Fibroblast of skin of scalp (primary cell): ENCODE measurements around the gene MACROD2.

Experiments
- DNase-seq: peaks from one replicate; pipeline ENCODE4 v3.0.0-alpha.2; 2013

MACROD2 gene

GRCh38 chr20:14477125-14477524 is 481.8 kb downstream of the MACROD2 start:
- DNase-seq = peak; percentile 57

- peak; percentile 2 for DNase-seq
Observed at GRCh38 chr20:14478126-14478525, 482.8 kb downstream of the MACROD2 start.

GRCh38 chr20:14481863-14482262 is 486.5 kb downstream of the MACROD2 start:
- DNase-seq = peak; percentile 64

- no peak for DNase-seq
Observed at GRCh38 chr20:14488212-14488611, 492.9 kb downstream of the MACROD2 start.

DNA sequence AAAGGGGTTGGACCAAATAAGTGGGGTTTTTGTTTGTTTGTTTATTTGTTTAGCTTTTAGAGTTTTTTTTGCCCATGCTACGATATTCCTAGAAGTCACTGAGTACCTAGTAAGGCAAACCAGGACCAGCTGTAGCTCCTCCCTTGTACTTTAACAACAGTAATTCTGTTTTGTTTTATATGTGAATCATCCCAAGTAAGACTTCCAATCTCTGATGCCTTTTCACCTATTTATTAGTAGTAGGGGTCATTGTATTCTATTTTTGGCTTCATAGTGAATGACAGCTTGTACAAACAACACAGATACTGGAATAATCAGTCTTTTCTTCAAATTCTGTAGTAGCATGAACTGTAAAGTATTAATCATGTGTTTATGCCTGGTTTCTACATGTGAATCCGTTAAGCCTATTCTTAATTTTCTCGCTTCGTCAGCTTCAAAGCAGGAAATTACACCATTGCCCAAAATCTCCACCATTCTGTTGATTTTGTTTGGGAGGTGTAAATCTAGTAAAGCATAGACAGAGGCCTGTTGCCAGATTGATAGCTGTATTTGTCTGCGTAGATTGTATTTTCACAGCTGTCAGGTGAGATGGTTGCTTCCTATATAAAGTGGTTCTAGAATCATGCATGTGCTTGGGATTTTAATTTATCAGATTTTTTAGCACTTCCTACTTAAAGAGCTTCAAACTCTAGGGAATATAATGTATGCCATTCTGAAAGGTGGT is 493.6 kb downstream of the MACROD2 start:
- no peak for DNase-seq

DNA sequence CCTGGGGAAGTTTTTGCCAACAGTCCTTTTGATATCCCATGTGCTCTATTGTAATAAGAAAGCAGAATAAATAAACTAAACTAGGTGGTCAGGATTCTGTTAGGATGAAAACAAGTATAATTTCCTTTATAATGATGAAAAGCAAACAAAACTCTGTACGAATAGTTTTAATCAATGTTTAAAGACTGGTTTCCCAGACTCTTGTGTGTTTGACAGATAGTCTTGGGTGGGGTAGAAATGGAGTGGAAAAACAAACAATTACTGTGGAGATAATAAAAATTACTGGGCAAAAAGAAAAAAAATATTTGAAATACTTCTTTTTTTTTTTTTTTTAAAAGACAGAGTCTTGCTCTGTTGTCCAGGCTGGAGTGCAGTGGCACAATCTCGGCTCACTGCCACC is 494.2 kb downstream of the MACROD2 start:
- no peak for DNase-seq

DNA sequence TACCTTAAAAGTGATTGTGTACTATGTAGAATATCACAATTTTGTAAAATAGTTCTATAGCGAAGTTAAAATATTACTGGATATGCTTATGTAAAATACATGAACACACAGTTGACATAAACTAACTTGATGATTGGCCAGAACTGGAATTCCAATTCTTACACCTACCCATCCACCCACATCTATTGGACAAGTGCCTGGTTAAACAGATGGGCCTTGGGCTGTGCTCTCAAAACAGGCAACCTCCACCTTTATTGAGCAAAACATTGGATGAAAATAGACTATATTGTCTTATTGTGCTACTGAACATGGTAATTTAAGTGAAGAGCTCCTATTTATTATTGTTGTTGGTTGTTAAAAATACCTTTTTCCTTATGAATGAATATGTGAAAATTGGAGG is 496.1 kb downstream of the MACROD2 start:
- no peak for DNase-seq

DNA sequence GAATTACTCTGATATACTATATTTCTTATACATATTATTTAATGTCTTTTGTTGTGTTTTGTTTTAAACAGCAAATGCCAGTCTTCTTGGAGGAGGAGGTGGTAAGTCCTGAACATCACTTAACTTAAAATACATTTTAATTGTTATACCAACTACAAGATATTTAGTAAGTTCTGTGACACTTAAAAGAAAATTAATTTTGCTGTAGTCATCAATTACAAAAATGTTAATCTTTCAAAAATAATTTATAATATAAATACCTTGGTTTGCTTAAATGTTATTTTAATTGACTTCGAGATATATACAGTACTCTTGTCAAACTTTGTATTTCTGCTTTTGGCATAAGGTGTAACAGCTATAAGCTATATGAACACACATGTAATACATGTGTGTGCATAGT is 498.1 kb downstream of the MACROD2 start:
- no peak for DNase-seq

- no peak for DNase-seq
Observed at GRCh38 chr20:14494355-14494754, 499.0 kb downstream of the MACROD2 start.

DNA sequence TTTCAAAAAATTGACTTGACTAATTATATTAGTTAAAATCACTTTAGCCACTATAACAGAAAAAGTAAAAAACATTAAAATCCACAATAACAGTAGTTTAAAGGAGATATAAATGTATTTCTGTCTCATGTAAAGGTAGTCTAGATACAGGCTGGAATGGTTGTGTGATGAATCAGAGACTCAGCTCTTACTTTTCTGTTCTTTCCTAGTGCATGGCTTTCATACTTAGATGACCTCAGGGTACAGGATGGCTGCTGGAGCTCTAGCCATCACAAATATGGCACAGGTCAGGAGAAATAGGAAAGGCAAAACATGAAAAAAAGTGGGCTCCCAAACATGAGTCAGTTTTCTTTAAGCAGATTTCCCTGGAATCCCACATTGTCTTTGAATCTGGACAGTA is 499.8 kb downstream of the MACROD2 start:
- no peak for DNase-seq

DNA sequence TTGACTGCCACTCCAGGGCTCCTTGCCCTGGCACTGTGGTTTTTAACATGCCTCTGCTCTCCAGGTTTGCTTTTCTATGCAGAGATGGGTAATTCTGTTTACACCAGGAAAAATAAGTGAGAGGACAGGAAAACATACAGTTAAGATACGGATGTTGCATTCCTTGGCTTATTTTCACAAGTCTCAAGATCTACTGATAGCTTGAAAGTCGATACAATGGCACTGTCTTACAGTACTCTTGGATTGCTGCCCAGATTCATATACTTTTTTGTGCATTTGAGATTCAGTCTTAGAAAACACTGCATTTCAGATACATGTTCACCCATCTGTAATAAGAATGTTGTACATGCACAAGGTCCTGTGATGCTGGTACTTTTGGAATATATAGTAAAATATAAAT is 501.7 kb downstream of the MACROD2 start:
- no peak for DNase-seq

GRCh38 chr20:14498772-14499171 is 503.5 kb downstream of the MACROD2 start:
- peak; percentile 29 for DNase-seq

GRCh38 chr20:14505476-14505875 is 510.2 kb downstream of the MACROD2 start:
- DNase-seq = no peak

DNA sequence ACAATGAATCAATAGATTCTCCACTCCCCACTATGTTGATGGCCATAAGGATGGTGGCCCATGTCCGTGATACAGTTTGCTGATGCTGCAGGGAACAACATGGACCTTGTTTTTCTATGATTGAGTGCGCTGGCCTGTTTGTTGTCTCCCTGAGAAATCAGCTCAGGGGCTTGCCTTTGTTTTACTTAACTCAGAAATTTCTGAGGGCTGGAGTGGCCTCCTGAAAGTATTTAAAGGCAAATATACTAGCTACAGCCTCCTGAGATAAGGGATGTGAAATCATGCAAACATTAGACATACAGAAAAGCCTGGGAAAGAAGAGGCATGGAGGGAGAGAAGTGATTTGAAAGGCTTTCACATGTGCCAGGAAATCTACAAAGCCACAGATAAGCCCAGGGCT is 512.4 kb downstream of the MACROD2 start:
- no peak for DNase-seq

DNA sequence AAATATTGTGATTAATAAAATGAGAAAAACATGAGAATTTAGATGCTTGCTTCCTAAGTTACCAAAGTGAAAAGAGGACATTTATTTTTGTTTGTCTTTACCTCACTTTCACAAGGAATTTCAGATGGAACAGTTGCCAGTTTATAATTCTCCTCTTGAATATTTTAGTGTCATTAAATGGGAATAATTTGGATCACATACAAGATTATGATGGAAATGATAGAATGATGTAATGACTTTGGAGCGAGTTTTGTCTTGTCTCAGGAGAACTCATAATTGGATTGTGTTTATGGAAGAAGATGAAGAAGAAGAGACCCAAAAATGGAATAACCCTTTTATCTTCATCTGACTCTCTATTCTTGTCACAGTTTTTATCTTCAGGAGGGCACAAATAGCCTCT is 515.0 kb downstream of the MACROD2 start:
- no peak for DNase-seq

DNA sequence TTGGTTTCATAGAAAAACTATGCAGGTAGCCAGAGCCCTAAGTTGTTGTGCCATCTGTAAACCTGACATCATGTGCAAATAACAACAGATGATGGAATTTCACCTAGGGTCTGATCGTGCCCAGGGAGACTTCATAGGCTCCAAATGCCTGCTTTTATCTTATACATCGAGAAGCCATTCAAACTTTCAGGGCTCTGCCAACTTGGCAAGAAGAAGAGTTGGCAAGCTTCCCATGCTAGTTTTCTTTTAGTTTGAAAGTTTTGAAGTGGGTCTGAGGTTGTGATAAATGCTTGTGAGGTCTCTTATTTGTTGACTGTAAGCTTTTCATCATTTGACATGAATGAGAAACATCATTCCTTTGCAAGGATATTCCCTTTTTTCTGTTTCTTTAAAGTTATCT is 517.5 kb downstream of the MACROD2 start:
- DNase-seq = peak; percentile 5

- no peak for DNase-seq
Observed at GRCh38 chr20:14518648-14519047, 523.3 kb downstream of the MACROD2 start.

- no peak for DNase-seq
Observed at GRCh38 chr20:14521016-14521415, 525.7 kb downstream of the MACROD2 start.

GRCh38 chr20:14521436-14521835 is 526.1 kb downstream of the MACROD2 start:
- no peak for DNase-seq

DNA sequence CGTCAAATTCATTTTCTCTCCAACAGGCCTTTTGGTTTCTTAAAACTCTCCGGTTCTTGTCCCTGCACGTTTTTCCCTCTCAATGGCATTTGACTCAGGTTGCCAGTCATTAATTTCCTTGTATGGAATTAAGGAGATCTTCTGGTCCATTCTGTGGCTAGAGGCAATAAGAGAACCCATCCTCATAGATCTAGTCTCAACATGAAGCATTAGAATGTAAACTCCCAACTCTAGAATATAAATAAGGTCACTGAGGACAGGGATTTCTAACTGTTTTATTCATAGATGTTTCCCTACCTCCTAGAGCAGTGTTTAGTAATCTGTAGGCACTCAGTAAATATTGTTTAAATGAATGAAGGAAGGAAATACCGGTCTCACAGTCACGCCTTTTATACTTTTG is 527.3 kb downstream of the MACROD2 start:
- no peak for DNase-seq

DNA sequence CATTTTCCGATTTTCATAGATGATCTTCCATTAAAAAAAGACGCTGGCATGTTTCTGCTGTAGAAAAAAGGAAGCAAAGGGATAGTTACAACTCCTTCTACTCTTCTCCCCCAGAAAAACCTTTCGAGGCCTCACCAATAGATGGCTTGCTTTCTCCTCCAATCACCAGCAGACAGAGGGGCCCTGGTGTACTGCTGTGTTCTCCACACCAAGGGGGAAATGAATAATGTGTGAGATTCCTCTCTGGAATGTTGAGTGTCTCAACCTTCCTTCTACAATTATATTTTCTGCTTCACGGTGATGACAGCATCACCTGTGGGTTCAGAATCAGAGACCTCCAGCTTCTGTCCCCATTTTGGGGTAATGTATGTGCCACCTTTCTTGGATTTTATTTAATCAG is 527.8 kb downstream of the MACROD2 start:
- peak; percentile 18 for DNase-seq

DNA sequence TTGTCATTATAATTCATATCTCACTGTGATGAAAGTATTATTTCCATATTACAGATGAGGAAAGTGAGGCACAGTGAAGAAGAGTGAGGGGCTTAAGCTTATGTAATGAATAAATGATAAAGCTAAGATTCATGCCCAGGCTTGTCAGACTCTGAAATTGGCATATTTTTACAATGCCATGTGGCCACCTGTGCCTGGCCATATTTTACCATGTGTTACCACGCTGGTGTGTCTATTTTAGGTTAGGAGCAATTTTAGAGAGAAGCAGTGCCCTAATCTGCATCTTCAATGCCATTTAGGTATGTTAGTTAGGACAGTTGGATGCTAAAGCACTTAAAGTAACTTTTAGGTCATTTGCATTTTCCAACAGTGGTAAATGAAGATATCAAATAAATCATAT is 530.1 kb downstream of the MACROD2 start:
- no peak for DNase-seq

- no peak for DNase-seq
Observed at GRCh38 chr20:14526891-14527290, 531.6 kb downstream of the MACROD2 start.

DNA sequence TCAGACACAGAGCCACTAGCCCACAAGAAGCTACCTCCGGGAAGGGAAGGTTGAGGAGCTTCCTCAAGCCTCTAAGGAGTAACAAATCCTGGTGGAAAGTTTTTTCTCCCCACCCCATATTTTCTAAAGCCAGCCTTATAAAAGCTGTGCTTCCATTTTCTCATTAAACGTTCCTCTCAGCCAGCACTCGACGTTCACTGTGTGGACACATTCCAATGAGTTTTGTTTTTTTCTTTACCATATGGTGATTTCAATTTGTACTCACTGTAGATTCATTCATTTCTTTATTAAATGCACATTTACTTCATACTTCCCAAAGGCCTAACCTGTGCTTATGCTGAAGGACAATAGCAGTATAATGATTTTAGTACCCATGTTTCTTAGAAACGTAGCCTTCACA is 536.5 kb downstream of the MACROD2 start:
- DNase-seq = no peak

GRCh38 chr20:14536738-14537137 is 541.4 kb downstream of the MACROD2 start:
- no peak for DNase-seq
